ENCODE results near the gene LRRC3.

The LRRC3 gene

DNA sequence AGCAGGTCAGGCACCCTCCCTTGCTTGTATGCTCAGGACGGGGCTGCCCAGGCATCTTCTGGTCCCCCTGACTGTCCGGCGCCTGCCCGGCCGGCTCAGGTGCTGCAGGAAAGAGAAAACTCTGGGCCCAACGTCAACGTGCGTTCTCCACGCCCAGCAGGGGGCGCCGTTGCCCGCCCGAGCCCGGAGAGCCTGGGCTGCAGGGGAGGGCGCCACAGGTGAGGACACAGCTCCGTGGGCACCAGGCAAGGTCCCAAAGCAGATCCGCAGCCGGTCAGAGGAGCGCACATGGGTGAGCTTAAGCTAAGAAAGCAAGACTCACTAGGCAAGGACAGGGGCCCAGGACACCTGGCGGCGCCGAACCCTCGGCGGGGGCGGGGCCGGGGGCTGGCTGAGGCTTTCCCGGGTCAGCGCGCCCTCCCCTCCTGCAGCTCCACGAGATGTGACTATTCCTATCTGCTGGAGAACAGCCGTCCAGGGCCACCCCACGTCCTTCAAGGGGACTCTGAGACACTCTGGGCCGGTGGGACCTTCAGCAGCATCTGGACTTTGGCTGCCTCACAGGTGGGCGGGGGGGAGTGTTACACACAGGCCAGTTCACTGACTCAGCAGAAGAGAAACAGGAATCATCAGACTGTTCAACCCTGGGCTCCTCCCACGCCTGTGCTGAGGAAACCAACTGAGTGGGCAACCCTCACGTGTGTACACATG, 55.4 kb downstream of the LRRC3 start (continued):
- TF ChIP-seq SCRT2 (tag by site-specific recombination; IDR thresholded peaks at IDR 0.05), result peak; percentile 99
- peak; percentile 90; the same call in 1 of the 2 replicates for TF ChIP-seq ZNF561 (tag by site-specific recombination; IDR thresholded peaks at IDR 0.05; ENCODE audit: borderline replicate concordance)
- peak; percentile 85 for TF ChIP-seq ZEB2 (tag by site-specific recombination; IDR thresholded peaks at IDR 0.05)
- TF ChIP-seq ZNF239 (tag by site-specific recombination; IDR thresholded peaks at IDR 0.05), result no peak
- TF ChIP-seq REPIN1 (tag by site-specific recombination; IDR thresholded peaks at IDR 0.05; ENCODE audit: low read depth), result peak; percentile 42; the same call in 1 of the 2 replicates
- TF ChIP-seq ZNF600 (tag by site-specific recombination; IDR thresholded peaks at IDR 0.05), result 0 out of 2 replicates have a peak, but pooled peaks have one; percentile 18
- TF ChIP-seq ZBTB20 (tag by site-specific recombination; IDR thresholded peaks at IDR 0.05), result no peak
- TF ChIP-seq, protein P1, sequence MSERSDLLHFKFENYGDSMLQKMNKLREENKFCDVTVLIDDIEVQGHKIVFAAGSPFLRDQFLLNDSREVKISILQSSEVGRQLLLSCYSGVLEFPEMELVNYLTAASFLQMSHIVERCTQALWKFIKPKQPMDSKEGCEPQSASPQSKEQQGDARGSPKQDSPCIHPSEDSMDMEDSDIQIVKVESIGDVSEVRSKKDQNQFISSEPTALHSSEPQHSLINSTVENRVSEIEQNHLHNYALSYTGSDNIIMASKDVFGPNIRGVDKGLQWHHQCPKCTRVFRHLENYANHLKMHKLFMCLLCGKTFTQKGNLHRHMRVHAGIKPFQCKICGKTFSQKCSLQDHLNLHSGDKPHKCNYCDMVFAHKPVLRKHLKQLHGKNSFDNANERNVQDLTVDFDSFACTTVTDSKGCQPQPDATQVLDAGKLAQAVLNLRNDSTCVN (tag by site-specific recombination; optimal IDR thresholded peaks at IDR 0.05), result peak; percentile 28
- TF ChIP-seq, protein P2, sequence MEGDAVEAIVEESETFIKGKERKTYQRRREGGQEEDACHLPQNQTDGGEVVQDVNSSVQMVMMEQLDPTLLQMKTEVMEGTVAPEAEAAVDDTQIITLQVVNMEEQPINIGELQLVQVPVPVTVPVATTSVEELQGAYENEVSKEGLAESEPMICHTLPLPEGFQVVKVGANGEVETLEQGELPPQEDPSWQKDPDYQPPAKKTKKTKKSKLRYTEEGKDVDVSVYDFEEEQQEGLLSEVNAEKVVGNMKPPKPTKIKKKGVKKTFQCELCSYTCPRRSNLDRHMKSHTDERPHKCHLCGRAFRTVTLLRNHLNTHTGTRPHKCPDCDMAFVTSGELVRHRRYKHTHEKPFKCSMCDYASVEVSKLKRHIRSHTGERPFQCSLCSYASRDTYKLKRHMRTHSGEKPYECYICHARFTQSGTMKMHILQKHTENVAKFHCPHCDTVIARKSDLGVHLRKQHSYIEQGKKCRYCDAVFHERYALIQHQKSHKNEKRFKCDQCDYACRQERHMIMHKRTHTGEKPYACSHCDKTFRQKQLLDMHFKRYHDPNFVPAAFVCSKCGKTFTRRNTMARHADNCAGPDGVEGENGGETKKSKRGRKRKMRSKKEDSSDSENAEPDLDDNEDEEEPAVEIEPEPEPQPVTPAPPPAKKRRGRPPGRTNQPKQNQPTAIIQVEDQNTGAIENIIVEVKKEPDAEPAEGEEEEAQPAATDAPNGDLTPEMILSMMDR (tag by site-specific recombination; IDR thresholded peaks at IDR 0.05), result peak; percentile 98
- TF ChIP-seq, protein P3, sequence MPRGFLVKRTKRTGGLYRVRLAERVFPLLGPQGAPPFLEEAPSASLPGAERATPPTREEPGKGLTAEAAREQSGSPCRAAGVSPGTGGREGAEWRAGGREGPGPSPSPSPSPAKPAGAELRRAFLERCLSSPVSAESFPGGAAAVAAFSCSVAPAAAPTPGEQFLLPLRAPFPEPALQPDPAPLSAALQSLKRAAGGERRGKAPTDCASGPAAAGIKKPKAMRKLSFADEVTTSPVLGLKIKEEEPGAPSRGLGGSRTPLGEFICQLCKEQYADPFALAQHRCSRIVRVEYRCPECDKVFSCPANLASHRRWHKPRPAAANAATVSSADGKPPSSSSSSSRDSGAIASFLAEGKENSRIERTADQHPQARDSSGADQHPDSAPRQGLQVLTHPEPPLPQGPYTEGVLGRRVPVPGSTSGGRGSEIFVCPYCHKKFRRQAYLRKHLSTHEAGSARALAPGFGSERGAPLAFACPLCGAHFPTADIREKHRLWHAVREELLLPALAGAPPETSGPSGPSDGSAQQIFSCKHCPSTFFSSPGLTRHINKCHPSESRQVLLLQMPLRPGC (tag by site-specific recombination; IDR thresholded peaks at IDR 0.05), result 0 out of 2 replicates have a peak, but pooled peaks have one; percentile 20
- no peak for TF ChIP-seq ZNF558 (tag by site-specific recombination; IDR thresholded peaks at IDR 0.05)
- peak; percentile 84 for TF ChIP-seq ZNF341 (tag by site-specific recombination; IDR thresholded peaks at IDR 0.05; ENCODE audit: low read depth)
- TF ChIP-seq ZNF664 (tag by site-specific recombination; IDR thresholded peaks at IDR 0.05), result no peak
- TF ChIP-seq, protein P4, sequence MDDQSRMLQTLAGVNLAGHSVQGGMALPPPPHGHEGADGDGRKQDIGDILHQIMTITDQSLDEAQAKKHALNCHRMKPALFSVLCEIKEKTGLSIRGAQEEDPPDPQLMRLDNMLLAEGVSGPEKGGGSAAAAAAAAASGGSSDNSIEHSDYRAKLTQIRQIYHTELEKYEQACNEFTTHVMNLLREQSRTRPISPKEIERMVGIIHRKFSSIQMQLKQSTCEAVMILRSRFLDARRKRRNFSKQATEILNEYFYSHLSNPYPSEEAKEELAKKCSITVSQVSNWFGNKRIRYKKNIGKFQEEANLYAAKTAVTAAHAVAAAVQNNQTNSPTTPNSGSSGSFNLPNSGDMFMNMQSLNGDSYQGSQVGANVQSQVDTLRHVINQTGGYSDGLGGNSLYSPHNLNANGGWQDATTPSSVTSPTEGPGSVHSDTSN (CRISPR knock-in tag; IDR thresholded peaks at IDR 0.05), result 0 out of 2 replicates have a peak, but pooled peaks have one; percentile 35
- TF ChIP-seq ZNF335 (tag by site-specific recombination; conservative IDR thresholded peaks at IDR 0.05), result peak; percentile 53
- TF ChIP-seq RBAK (tag by site-specific recombination; IDR thresholded peaks at IDR 0.05), result no peak
- no peak for TF ChIP-seq ZNF140 (tag by site-specific recombination; IDR thresholded peaks at IDR 0.05)
- TF ChIP-seq, protein P5, sequence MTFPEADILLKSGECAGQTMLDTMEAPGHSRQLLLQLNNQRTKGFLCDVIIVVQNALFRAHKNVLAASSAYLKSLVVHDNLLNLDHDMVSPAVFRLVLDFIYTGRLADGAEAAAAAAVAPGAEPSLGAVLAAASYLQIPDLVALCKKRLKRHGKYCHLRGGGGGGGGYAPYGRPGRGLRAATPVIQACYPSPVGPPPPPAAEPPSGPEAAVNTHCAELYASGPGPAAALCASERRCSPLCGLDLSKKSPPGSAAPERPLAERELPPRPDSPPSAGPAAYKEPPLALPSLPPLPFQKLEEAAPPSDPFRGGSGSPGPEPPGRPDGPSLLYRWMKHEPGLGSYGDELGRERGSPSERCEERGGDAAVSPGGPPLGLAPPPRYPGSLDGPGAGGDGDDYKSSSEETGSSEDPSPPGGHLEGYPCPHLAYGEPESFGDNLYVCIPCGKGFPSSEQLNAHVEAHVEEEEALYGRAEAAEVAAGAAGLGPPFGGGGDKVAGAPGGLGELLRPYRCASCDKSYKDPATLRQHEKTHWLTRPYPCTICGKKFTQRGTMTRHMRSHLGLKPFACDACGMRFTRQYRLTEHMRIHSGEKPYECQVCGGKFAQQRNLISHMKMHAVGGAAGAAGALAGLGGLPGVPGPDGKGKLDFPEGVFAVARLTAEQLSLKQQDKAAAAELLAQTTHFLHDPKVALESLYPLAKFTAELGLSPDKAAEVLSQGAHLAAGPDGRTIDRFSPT (tag by site-specific recombination; IDR thresholded peaks at IDR 0.05), result no peak
- TF ChIP-seq SP7 (tag by site-specific recombination; IDR thresholded peaks at IDR 0.05), result peak; percentile 54; the same call in 1 of the 2 replicates
- TF ChIP-seq, protein P6, sequence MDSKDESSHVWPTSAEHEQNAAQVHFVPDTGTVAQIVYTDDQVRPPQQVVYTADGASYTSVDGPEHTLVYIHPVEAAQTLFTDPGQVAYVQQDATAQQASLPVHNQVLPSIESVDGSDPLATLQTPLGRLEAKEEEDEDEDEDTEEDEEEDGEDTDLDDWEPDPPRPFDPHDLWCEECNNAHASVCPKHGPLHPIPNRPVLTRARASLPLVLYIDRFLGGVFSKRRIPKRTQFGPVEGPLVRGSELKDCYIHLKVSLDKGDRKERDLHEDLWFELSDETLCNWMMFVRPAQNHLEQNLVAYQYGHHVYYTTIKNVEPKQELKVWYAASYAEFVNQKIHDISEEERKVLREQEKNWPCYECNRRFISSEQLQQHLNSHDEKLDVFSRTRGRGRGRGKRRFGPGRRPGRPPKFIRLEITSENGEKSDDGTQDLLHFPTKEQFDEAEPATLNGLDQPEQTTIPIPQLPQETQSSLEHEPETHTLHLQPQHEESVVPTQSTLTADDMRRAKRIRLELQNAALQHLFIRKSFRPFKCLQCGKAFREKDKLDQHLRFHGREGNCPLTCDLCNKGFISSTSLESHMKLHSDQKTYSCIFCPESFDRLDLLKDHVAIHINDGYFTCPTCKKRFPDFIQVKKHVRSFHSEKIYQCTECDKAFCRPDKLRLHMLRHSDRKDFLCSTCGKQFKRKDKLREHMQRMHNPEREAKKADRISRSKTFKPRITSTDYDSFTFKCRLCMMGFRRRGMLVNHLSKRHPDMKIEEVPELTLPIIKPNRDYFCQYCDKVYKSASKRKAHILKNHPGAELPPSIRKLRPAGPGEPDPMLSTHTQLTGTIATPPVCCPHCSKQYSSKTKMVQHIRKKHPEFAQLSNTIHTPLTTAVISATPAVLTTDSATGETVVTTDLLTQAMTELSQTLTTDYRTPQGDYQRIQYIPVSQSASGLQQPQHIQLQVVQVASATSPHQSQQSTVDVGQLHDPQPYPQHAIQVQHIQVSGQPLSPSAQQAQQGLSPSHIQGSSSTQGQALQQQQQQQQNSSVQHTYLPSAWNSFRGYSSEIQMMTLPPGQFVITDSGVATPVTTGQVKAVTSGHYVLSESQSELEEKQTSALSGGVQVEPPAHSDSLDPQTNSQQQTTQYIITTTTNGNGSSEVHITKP (tag by site-specific recombination; IDR thresholded peaks at IDR 0.05), result 0 out of 2 replicates have a peak, but pooled peaks have one; percentile 8
- TF ChIP-seq ZNF10 (tag by site-specific recombination; IDR thresholded peaks at IDR 0.05), result 0 out of 2 replicates have a peak, but pooled peaks have one; percentile 43
- peak; percentile 90 for TF ChIP-seq ZFHX2 (tag by site-specific recombination; conservative IDR thresholded peaks at IDR 0.05)
- 0 out of 2 replicates have a peak, but pooled peaks have one; percentile 37 for TF ChIP-seq ZNF24 (tag by site-specific recombination; IDR thresholded peaks at IDR 0.05)
- TF ChIP-seq, protein P7, sequence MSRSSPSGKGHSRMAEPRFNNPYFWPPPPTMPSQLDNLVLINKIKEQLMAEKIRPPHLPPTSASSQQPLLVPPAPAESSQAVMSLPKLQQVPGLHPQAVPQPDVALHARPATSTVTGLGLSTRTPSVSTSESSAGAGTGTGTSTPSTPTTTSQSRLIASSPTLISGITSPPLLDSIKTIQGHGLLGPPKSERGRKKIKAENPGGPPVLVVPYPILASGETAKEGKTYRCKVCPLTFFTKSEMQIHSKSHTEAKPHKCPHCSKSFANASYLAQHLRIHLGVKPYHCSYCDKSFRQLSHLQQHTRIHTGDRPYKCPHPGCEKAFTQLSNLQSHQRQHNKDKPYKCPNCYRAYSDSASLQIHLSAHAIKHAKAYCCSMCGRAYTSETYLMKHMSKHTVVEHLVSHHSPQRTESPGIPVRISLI (tag by site-specific recombination; IDR thresholded peaks at IDR 0.05), result no peak
- peak; percentile 61 for TF ChIP-seq ZIC2 (tag by site-specific recombination; IDR thresholded peaks at IDR 0.05)
- peak; percentile 74 for TF ChIP-seq ZNF654 (tag by site-specific recombination; IDR thresholded peaks at IDR 0.05; ENCODE audit: low read depth)
- TF ChIP-seq WT1 (tag by site-specific recombination; IDR thresholded peaks at IDR 0.05), result no peak

Data from HEK293 (cell line).